Activated T-helper 2 cell treated with anti-CD3 and anti-CD28 coated beads, Interferon-gamma antibody, Interleukin-2, Interleukin-4, amounts not matched to agents 10 μg/mL and 5 μg/mL and 100 μg/mL, durations not matched to agents 14 hours and 24 hours and 36 hours (primary cell): ENCODE measurements around the gene VWA3A. TPM values are rescaled to one million over a fixed set of nuclear protein-coding genes. Genes with fewer than 3 reads are reported as not detected.

Experiments used
- DNase-seq: peaks from one replicate; pipeline ENCODE4 v3.0.0; 2021; ENCODE audit warnings: low spot score
- H3K27ac Mint-ChIP-seq: one replicate; pipeline ENCODE4 v1.8.0; 2021; ENCODE audit warnings: mixed read lengths
- H3K27me3 Mint-ChIP-seq: one replicate; pipeline ENCODE4 v1.8.0; 2021; ENCODE audit warnings: low read depth, mixed read lengths
- H3K36me3 Mint-ChIP-seq: one replicate; pipeline ENCODE4 v1.8.0; 2021; ENCODE audit warnings: low read depth, mixed read lengths
- H3K4me1 Mint-ChIP-seq: one replicate; pipeline ENCODE4 v1.8.0; 2021; ENCODE audit warnings: low read depth, mixed read lengths
- H3K4me3 Mint-ChIP-seq: one replicate; pipeline ENCODE4 v1.8.0; 2021; ENCODE audit warnings: low read depth, mild to moderate bottlenecking, moderate library complexity, mixed read lengths
- H3K9me3 Mint-ChIP-seq: one replicate; pipeline ENCODE4 v1.8.0; 2021; ENCODE audit warnings: mixed read lengths
- intact Hi-C: fragments of 100-400 bp; cut with micrococcal nuclease; formaldehyde crosslinking; loops from one replicate; pipeline ENCODE4 v1.15.1; 2023
- total RNA-seq: library from RNA; stranded (reverse); gene quantifications from 2 replicates; pipeline ENCODE4 v1.2.3, GENCODE V29; 2022

Gene VWA3A
- total RNA-seq, 1 donor from 2014 or later, result 0.07 TPM

DNA sequence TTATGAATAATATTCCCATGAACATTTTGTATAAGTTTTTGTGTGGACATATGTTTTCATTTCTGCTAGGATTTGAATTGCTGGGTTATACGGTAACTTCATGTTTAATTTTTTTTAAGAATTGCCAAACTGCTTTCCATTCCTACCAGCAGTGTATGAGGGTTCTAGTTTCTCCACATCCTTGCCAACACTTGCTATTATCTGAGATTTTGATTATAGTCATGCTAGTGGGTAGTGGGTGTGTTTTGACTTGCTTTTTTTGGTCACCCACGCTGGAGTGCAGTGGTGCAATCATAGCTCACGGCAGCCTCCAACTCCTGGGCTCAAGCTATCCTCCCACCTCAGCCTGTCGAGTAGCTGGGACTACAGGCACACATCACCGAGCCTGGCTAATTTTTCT lies 110.8 kb downstream of the VWA3A start:
- peaks cover 29% of the 10 kb centered on the region for H3K4me1 Mint-ChIP-seq
- H3K27me3 Mint-ChIP-seq, result no peaks in the 10 kb centered on the region
- no peak overlapping the region for H3K4me3 Mint-ChIP-seq
- no peak overlapping the region for H3K27ac Mint-ChIP-seq
- no peak for DNase-seq
- H3K9me3 Mint-ChIP-seq, result no peaks in the 10 kb centered on the region
- H3K36me3 Mint-ChIP-seq, result peaks cover 6% of the 10 kb centered on the region
- intact Hi-C loops, result no loop called here

DNA sequence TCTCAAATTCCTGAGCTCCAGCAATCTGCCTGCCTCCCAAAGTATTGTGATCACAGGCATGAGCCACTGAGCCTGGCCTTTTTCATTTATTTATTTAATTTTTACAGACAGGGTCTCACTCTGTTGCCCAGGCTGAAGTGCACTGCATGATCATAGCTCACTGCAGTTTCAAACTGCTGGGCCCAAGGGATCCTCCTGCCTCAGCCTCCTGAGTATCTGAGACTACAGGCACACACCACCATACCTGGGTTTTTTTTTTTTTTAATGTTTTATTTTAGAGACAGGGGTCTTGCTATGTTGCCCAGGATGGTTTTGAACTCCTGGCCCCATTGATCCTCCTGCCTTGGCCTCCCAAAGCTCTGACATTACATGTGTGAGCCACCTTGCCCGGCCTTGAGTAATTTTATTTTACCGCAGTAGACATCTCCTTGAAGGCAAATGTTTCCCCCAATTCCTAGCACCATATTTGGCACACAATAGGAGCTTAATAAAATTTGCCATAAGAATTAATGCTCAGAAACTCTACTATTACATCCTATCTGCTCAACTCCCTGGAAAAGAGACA lies 111.8 kb downstream of the VWA3A start:
- Mint-ChIP-seq H3K27ac (no peak overlapping the region), H3K9me3 (no peaks in the 10 kb centered on the region)
- DNase-seq, result no peak

DNA sequence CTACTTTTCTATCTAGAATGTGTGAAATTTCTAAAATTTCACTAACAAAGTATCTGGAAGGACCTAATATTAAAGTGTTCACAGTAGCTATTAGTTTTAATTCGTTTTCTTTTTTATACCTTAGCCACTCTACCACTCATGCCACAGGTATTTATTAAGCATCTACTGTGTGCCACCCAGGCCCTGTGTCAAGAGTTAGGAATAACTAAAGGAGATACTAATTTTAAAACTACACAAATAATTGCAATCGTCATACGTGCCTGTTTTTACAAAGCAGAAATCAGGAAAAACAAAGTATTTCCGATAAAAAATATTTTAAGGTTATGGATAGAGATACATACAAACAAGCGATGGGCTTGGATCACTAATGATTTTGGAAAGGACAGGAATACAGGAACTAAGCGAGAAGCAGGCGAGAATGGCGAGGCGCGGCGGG lies 113.3 kb downstream of the VWA3A start:
- H3K27me3 Mint-ChIP-seq, result no peaks in the 10 kb centered on the region
- intact Hi-C loops, result loop anchor here (1.0 to 5.0 kb wide), 4 partner anchors 10 to 92 kb away; partner anchors contain the start of gene POLR3E
- peak overlapping the region; percentile 78 for H3K27ac Mint-ChIP-seq
- H3K4me3 Mint-ChIP-seq, result peak overlapping the region; percentile 96
- H3K4me1 Mint-ChIP-seq, result peaks cover 36% of the 10 kb centered on the region
- DNase-seq, result no peak
- H3K36me3 Mint-ChIP-seq, result peaks cover 24% of the 10 kb centered on the region
- H3K9me3 Mint-ChIP-seq, result no peaks in the 10 kb centered on the region

More for the DNA sequence above, 111.8 kb downstream of the VWA3A start:
- Mint-ChIP-seq H3K36me3 (peaks cover 11% of the 10 kb centered on the region), H3K27me3 (no peaks in the 10 kb centered on the region), H3K4me3 (no peak overlapping the region), H3K4me1 (peaks cover 26% of the 10 kb centered on the region)
- intact Hi-C loops, result no loop called here

DNA sequence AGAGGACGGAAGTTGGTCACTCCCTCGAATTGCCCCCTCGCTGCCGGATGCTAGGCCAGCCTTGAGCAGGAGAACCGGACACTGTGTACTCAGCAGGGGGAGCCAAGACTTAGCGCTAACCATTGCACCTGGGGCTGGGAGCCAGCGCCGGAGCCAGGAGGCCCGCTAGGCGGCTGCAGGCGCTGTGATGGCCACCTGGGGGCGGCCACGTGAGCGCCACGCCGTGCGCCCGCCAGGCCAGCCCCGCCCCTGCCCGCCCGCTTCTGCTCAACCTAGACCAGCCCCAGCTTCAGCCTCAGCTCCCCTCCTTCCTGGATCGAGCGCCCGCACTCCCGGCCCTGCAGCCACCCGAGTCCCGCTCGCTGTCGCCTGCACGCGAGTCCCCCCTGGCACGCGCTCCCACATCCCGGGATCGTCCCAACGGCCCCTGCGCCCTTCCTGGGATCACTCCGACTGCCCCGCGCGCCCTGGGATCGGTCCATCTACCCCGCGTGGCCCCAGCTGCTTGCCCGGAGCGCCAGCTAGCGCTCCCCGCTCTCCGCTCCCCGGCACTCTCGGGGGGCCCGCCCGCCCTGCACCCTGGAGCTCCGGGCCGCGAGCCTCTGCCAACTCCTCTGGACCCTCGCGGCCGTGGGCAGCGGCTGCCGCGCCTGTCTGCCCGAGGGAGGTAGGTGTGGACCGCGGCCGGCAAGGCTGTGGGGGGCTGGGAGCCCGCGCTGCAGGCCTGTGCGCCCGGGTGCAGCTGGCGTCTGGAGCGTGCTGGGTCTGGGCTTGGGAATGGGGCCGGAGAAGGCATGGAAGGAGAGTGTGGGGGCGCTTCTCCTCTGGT lies 113.9 kb downstream of the VWA3A start, which contains the start of gene EEF2K:
Gene EEF2K, plus strand, starts transcription at position 266 of the 829 bp plus-strand sequence. CDS start 19,452 bp downstream, outside the sequence.
- no peaks in the 10 kb centered on the region for H3K27me3 Mint-ChIP-seq
- H3K4me1 Mint-ChIP-seq, result peaks cover 41% of the 10 kb centered on the region
- peak within 1 kb of the TSS; percentile 91 for H3K27ac Mint-ChIP-seq
- no peaks in the 10 kb centered on the region for H3K9me3 Mint-ChIP-seq
- H3K36me3 Mint-ChIP-seq, result peaks cover 30% of the 10 kb centered on the region
- H3K4me3 Mint-ChIP-seq, result peak within 1 kb of the TSS; percentile 96
- DNase-seq, result peak; percentile 76
- intact Hi-C loops, result loop anchor here (1.0 to 5.0 kb wide), 4 partner anchors 11 to 91 kb away; partner anchors contain the start of gene POLR3E

Other genes starting within 250 kb of the VWA3A start
- 190 and 213 TPM in 2 replicates for gene NPIPB4, start 234.8 kb upstream of the VWA3A start, total RNA-seq
- gene UQCRC2, start 139.2 kb upstream of the VWA3A start, total RNA-seq, result 269 and 272 TPM in 2 replicates
- gene PDZD9, start 91.4 kb upstream of the VWA3A start, total RNA-seq, result not detected in 2 replicates
- 11.4 and 12.0 TPM in 2 replicates for gene MOSMO, start 84.4 kb upstream of the VWA3A start, total RNA-seq
- 0.09 TPM in 1 of 2 replicates, not detected in the other for gene SDR42E2, start 70.0 kb downstream of the VWA3A start, total RNA-seq
- 40.4 and 41.0 TPM in 2 replicates for gene EEF2K, start 113.7 kb downstream of the VWA3A start, total RNA-seq
- gene POLR3E, start 204.9 kb downstream of the VWA3A start, total RNA-seq, result 100 and 106 TPM in 2 replicates